Measurements from ENCODE around the gene RGS7. TPM values are rescaled to one million over a fixed set of nuclear protein-coding genes. Genes with fewer than 3 reads are reported as not detected.

The RGS7 gene
- total RNA-seq, 2 donors from 2014 or later, result 0.10 to 0.24 TPM

DNA sequence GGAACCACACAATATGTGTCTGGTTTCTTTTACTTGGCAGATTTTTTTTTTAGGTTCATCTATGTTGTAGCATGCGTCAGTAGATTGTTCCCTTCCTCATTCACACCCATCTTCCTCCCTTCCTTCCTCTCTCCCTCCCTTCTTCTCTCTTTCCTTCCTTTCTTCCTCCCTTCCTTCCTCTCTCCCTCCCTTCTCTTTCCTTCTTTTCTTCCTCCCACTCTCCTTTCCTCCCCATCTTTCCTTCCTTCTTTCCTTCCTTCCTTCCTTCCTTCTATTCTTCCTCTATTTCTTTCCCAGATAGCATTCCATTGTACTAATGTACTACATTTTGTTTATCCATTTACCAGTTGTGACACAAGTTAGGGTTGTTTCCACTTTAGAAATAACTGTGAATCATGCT is 218.0 kb downstream of the RGS7 start:
- Histone ChIP-seq H3K9me3 (no peaks in the 10 kb centered on the region), H3K27me3 (no peaks in the 10 kb centered on the region), H3K4me1 (no peaks in the 10 kb centered on the region), H3K36me3 (no peaks in the 10 kb centered on the region), H3K9ac (ENCODE audit: low read depth in 2 of 2, low read length in 2 of 2) (no peak overlapping the region), H3K4me3 (no peak overlapping the region), H3K27ac (no peak overlapping the region)
- no peak for DNase-seq
- intact Hi-C loops (cut with DNase I), result no loop called here
- TF ChIP-seq, protein P1, sequence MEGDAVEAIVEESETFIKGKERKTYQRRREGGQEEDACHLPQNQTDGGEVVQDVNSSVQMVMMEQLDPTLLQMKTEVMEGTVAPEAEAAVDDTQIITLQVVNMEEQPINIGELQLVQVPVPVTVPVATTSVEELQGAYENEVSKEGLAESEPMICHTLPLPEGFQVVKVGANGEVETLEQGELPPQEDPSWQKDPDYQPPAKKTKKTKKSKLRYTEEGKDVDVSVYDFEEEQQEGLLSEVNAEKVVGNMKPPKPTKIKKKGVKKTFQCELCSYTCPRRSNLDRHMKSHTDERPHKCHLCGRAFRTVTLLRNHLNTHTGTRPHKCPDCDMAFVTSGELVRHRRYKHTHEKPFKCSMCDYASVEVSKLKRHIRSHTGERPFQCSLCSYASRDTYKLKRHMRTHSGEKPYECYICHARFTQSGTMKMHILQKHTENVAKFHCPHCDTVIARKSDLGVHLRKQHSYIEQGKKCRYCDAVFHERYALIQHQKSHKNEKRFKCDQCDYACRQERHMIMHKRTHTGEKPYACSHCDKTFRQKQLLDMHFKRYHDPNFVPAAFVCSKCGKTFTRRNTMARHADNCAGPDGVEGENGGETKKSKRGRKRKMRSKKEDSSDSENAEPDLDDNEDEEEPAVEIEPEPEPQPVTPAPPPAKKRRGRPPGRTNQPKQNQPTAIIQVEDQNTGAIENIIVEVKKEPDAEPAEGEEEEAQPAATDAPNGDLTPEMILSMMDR (IDR thresholded peaks at IDR 0.05), result no peak

DNA sequence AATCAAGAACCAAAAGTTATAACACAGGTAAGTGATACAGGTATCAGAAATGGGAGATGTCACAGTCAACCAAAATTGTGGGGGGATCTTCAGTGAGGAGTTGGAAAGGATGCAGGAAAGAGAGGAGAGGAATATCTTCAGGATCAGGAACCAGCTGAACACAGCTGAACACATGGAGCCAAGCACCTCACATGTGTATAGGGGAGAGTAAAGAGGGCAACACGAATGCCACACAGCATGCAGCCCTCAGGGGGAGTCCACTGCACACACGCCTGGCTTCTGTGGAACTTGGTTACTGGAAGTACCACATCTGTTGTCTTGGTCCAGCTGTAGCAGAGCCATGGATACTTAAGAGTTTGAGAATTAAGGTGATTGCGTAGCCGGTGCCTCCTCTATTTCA is 218.8 kb downstream of the RGS7 start:
- DNase-seq, result no peak
- H3K4me3 ChIP-seq, result no peak overlapping the region
- no peaks in the 10 kb centered on the region for H3K36me3 ChIP-seq
- no peaks in the 10 kb centered on the region for H3K9me3 ChIP-seq
- no peak overlapping the region for H3K9ac ChIP-seq (ENCODE audit: low read depth in 2 of 2, low read length in 2 of 2)
- no peak overlapping the region for H3K27ac ChIP-seq
- intact Hi-C loops (cut with DNase I), result no loop called here
- no peaks in the 10 kb centered on the region for H3K4me1 ChIP-seq
- H3K27me3 ChIP-seq, result no peaks in the 10 kb centered on the region
- TF ChIP-seq, protein P1 (IDR thresholded peaks at IDR 0.05), result no peak

DNA sequence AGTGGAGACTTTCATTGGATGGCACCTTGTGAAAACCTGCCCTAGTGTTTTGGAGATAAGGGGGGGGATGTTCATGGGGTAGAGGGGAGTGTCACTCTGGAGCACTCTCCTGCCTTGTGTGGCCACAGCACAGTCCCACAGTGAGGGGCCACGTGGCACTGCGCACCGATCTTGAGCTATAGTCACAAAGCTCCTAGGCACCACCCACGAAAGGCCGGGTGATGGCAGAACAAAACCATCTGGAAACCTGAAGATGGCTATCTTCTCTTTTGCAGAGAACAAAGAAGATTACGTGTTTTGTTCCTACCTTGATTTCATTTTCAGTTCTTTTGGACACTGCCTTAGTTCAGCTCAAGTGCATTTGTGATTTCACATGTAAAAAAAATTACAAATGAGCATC is 220.6 kb downstream of the RGS7 start:
- intact Hi-C loops (cut with DNase I), result no loop called here
- Histone ChIP-seq H3K36me3 (no peaks in the 10 kb centered on the region), H3K9me3 (no peaks in the 10 kb centered on the region), H3K9ac (ENCODE audit: low read depth in 2 of 2, low read length in 2 of 2) (no peak overlapping the region), H3K27me3 (no peaks in the 10 kb centered on the region), H3K4me1 (no peaks in the 10 kb centered on the region), H3K4me3 (no peak overlapping the region), H3K27ac (no peak overlapping the region)
- TF ChIP-seq, protein P1 (IDR thresholded peaks at IDR 0.05), result no peak
- no peak for DNase-seq

DNA sequence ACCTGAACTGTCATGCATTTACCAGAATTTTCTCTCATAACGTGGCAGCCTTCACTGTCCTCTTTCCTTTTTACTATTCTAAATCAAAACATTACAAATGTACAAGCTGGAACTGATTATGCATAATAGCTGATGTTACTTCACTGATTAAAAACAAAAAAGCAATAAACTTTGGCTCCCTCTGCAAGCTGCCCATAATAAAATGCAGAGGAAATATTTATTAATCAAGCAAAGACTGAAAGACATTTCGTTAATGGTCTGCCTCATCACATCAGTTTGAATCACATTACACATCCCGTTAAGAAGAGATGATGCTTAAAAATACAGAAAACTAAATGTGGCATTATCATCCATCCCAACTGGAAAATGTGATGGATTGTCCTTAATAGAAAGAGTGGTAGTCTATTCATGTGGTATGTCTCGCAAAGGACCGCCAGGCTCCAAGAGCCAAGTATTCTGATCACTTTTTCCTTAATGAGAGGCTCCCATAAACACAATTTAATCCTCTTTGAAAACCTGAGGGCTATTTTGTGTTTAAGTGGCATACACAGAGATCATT is 225.3 kb downstream of the RGS7 start:
- Histone ChIP-seq H3K27ac (no peak overlapping the region), H3K27me3 (no peaks in the 10 kb centered on the region), H3K4me1 (no peaks in the 10 kb centered on the region), H3K9me3 (no peaks in the 10 kb centered on the region), H3K9ac (ENCODE audit: low read depth in 2 of 2, low read length in 2 of 2) (no peak overlapping the region), H3K36me3 (no peaks in the 10 kb centered on the region), H3K4me3 (no peak overlapping the region)
- DNase-seq, result no peak
- TF ChIP-seq, protein P1 (IDR thresholded peaks at IDR 0.05), result no peak
- intact Hi-C loops (cut with DNase I), result no loop called here

DNA sequence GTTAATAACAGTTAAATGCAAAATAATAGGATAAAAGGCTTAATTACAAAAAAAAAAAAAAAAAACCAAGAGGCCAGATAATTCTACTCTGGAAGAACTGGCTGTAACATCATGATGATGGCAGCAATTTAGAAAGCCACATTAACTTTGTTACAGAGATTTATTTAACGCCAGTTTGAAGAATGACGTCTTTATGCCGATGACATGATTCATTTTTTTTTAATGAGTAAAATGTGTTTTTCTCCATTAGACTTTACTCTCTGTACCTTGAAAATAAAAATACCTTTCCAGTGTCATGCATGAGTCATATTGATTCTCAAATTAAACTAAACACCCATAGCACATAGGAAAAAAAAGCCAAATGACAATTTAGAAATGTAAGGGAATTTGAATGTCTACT is 226.1 kb downstream of the RGS7 start:
- TF ChIP-seq, protein P1 (IDR thresholded peaks at IDR 0.05), result no peak
- Histone ChIP-seq H3K9me3 (no peaks in the 10 kb centered on the region), H3K27ac (no peak overlapping the region), H3K27me3 (no peaks in the 10 kb centered on the region), H3K36me3 (no peaks in the 10 kb centered on the region), H3K9ac (ENCODE audit: low read depth in 2 of 2, low read length in 2 of 2) (no peak overlapping the region), H3K4me3 (no peak overlapping the region), H3K4me1 (no peaks in the 10 kb centered on the region)
- intact Hi-C loops (cut with DNase I), result no loop called here
- DNase-seq, result no peak
